NCI-H1048 (cell line): ENCODE measurements around the gene CHST11.

Source experiments
- DNase-seq: peaks from one replicate; lab custom pipeline; 2025; lab: John Stamatoyannopoulos, UW

CHST11 gene

DNA sequence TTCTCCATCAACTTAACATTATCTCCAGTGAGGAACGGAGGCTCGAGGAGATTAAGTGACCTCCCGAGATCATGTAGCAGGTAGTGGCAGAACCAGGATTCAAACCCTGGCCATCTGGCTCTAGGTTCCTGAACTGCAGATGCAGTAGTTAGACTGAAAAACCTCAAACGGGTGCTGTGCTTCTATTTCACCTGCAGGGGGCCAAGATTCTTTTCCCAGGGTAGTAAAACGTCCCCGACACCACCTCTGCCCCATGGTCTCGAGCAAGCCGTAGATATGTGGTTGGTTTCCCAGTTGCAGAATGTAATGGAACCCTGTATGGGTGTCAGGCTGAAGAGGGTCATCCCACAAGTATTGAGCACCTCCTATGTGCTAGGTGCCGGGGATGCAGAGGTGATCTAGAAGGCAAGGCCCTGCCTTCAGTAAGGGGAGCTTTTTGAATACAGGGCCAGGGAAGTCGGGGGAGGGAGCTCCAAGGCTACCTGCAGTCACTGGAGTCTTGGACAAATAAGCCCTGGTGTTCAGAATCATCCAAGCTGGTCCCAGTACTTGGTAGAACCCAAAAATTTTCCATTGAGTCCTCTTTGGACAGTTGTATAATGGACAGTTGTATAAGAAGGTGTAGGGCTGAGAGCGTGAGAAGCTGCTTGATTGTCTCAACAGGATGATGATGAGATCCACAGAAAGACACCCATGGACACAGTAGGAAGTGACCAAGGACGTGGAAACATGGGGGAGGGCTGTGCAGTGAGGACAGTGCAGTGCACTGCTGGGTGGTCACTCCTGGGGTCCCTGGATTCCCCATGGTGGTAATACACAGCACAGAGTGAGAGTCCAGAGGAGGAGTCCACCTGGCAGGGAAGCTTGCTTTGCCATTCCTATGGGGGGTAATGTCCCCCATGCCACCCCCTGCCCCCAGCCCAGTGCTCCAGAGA lies 197.2 kb downstream of the CHST11 start:
- no peak for DNase-seq

DNA sequence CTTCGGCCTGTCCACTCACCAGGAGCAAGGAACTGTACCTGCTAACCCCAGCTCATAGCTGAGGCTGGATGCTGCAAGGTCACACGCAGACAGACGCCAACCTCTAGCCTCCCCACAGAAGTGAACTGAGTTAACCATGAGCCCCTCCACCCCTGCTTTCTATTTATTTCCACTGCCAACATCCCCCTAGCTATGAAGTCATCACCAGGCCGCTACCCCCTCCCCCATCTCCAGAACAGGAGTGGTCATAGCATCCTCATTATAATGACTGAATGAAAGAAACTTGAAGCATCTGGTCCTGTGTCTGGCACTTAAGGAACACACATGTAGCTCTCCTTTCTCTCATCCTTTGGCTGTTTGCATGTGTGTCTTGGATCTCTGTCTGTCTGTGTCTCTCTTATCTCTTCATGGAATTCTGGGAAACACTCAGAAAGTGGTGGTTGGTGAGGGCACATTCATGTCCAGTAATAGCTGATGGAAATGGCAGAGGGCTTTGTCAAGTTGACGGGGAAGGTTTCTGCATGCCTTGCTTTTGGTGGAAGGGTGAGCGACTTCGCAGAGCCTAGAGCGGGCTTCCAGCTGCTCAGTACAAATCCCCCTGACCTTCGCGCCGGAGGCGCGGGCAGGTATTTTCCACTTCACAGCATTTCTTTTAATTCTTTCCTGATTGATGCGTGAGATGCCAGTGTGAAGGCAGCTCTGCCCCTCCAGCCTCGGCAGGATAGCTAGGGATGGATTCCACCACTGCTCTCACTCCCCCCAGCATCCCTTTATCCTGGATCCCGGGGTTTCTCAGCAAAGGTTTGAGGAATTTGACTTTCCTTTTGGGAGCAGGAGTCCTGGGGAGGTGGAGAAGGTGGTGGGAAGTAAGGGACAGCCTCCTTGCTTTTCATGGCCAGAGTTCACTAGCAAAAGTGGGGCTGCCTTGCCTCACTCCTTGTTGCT lies 198.2 kb downstream of the CHST11 start:
- no peak for DNase-seq

DNA sequence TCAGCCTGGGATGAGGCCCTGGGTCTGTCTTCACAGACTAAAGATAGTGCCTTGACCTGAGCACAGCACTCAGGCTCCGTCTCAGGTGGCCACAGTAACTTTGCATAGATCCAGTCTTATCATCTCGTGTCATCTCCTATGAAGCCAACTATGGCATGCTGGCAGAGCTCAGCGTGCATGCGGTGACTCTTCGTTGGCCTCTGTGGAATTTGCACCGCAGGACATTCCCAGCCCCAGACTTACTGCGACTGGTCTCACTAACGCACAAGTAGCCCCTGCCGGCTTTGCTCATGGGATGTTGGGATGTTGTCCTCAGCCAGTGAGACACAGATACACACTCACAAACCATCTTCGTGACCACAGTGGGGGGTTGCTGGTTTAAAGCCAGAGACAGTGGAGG lies 199.6 kb downstream of the CHST11 start:
- DNase-seq = no peak

DNA sequence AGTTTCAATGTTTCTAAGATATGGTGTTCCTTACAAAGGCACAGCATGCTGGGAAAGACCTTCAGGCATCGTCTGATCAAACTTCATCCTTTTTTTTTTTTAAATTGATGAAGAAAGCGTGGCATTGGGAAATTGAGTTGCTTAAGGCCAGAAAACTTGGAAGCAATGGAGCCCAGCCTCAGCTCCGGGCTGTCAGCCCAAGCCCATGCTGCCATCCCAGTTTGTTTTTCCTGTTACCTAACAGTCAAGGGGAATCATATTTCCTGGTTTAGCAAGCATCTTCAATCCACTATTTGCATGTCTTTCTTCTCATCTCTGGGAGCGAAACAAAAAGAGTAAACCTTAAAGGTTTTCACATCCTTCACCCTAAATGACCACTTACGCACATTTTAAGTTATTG lies 200.2 kb downstream of the CHST11 start:
- no peak for DNase-seq

DNA sequence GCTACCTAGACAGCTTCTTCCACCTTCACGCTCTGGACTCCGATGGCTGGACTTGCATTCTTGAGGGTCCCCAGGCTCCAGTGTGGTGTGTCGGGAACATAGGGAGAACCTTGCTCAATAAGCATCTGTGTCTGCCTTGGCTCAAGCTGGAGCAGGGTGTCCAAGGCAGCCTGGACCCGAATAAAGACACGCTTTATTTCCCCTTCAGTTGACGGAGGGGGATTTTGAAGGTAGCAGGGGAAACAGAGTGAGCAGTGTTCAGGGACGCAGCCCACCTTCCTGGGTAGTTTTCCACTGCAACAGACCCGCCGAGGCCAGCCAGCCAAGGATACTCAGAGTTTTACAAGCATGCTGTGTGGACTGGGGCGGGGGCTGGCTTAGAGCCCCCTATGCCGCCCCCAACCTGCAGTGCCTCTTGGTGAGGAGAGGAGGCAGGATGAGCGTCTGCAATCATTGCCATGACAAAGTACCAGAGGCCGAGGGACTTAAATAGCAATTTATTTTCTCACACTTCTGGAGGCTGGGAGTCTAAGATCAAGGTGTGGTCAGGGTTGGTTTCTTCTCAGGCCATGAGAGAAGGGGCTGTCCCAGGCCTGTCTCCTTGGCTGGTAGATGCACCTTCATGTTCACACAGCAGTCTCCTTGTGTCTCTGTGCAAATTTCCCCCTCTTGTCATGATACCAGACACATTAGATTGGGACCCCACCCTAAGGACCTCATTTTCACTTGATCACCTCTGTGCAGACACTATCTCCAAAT lies 201.2 kb downstream of the CHST11 start:
- no peak for DNase-seq

DNA sequence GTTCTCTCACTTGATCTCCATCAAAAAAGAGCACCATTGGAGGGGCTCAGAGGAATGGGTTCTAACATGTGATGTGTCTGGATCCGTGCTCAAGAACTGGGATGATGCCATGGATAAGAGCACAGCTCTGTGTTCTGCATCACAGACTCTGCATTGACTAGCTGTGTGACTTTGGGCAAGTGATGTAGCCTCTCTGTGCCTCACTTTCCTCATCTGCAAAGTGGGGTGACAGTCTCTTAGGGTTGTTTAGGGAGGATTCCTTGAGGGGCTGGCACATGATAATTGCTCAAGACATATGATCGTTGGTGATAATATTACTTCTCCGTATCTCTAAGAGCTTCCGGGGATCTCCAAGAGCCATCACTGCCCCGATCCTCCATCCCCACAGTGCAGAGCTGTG lies 202.3 kb downstream of the CHST11 start:
- no peak for DNase-seq

DNA sequence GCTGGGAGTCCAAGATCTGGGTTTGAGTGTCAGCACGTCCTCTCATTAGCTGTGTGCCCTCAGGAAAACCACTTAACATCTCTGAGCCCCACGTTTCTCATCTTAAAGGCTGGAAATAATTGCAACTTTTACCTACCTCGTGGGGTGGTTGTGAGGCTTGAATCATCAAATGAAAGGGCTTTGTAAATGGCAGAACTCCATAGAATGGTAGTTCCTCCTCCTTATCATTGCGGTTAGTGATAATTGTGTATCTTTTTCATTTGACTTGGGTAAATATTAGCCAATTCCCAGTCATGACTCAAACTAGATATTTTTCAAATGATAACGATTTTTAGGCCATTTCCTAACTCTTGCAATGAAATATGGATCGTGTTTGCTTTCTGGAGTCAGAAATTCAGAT lies 205.5 kb downstream of the CHST11 start:
- no peak for DNase-seq

DNA sequence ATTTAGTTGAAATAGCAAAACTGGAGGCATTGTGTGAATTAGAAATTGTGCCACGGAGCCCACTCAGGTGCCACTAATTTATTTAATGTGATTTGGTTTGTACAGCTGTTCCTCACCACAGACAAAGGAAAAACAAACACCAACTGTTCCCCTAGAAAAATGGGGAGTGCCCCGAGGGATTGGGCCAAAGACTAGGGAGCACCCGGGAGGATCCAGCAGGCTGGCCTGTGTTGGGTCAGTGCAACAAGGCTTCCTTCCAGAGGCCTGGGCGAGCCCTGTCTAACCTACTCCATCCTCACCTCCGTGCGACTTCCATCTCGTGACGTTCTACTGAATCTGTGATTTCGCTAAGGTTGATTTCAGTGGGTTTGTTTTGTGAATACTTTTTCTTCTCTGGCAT lies 206.2 kb downstream of the CHST11 start:
- DNase-seq = no peak

DNA sequence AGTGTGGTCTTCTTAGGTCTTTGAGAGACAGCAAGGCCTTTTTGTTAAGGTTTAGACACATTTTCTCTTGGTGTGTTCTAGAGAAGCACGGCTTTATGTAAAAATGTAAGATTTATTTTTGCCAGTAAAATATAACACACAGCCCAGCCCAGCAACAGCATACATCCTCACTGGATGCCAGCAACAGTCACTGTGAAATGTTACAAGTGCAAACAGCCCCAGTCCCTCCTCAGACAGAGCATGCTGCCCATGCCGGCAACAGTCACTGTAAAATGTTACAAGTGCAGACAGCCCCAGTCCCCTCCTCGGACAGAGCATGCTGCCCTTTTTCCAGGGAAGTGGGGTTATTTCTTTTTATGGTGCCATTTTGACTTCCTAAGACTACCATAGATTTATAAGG lies 207.6 kb downstream of the CHST11 start:
- no peak for DNase-seq

DNA sequence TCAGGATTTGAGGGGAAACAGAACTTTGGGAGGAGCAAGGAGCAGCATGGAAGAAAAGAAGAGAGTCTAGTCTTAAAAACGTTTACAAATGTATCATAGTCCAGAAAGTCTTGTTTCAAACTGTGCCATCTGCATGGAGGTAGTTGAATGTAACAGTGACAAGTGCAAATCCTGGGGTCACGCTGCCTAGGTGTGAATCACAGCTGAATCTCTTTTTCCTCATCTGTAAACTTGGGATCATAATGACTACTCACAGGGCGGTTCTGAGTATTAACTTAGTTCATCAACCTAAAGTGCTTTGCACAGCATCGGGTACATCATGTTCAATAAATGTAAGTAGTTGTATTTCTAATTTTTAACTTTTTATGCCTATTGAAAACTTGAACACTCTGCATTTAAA lies 208.5 kb downstream of the CHST11 start:
- DNase-seq = no peak

DNA sequence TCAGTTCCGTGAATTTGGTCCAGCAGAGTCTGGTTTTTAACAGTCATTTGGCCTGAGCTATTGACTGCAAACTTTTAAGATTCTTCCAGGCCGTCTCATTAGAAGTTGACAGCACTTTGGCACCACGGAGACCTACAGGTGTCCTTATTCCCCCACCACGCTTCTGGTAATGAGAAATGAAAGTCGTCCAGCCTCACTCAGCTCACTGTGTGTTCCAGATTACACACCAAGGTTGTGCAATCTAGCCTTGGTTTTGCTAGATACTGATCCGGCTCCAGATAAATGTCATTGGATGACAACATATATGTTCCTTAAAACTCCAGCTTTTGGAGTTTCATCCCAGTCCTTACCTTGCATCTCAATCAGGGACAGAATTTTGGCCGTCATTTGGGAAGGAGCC lies 210.4 kb downstream of the CHST11 start:
- DNase-seq = no peak

DNA sequence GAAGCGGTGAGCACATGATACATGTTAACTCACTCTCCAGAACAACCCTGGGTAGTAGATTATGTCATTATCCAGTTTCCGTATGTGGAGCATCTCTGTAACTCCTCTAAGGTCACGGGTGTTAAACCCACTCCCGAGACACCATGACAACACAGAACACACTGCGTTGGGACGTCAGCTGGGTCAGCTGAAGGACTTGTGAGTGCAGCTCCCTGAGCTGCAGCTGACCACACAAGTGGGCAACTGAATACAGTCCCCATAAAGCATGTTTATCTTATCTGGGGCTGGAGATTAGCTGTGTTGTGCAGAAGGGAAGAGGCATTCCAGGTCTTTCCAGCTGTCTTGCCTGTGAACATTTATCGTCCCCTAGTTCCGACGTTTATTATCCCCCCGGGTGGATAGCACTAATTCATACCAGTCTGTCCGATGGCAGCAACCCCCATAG lies 211.5 kb downstream of the CHST11 start:
- no peak for DNase-seq

DNA sequence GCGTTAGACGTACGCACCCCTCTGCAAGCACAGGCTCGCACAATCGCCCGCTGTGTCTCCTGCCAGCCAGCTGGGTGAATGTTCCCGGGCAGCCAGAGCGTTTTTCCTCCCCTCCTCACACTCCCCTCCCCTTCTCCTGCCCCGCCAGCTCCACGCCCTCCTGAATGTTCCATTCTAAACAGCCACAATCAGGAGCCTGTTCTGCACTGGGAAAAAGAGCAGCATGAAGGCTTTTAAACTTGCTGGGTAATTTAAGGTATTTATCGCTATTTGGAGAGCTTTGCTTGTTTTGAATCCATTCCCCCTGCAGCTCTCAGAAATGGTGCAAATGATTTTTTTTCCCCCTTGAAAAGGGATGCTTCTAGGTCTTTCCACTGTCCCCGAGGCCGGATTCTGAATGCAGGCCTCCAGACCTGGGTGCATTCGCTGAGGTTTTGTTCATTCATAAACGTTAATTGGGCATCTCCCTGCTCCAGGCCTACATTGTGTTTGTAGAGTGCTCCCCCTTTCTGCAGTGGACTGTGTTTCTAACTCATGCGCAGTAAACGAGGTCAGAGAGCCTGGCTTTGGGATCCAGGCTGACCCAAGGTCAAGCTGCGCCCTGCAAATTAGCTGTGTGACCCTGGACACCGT lies 212.5 kb downstream of the CHST11 start:
- DNase-seq = no peak

DNA sequence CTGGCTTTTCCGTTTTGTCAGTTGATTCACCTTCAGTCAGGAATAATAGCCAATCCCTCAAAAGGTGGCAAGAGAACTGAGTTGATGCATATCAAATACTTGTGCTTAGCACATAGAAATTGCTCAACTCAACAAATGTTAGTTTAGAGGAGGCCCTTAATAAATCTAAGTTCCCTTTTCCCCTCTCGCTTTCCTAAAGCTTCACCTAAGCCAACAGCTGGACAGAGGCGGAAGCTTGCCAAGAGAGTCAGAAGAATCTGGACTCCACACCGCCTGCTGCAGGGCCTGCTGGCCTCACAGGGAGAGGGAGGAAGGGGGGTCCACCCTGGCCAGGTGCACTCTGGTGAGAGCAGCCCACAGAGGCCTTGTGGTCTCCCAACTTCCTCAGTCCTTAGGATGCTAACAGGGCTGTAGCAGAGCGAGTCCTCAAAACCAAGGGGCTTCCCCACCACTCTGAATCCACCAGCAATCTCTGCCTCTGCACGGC lies 213.1 kb downstream of the CHST11 start:
- DNase-seq = no peak

DNA sequence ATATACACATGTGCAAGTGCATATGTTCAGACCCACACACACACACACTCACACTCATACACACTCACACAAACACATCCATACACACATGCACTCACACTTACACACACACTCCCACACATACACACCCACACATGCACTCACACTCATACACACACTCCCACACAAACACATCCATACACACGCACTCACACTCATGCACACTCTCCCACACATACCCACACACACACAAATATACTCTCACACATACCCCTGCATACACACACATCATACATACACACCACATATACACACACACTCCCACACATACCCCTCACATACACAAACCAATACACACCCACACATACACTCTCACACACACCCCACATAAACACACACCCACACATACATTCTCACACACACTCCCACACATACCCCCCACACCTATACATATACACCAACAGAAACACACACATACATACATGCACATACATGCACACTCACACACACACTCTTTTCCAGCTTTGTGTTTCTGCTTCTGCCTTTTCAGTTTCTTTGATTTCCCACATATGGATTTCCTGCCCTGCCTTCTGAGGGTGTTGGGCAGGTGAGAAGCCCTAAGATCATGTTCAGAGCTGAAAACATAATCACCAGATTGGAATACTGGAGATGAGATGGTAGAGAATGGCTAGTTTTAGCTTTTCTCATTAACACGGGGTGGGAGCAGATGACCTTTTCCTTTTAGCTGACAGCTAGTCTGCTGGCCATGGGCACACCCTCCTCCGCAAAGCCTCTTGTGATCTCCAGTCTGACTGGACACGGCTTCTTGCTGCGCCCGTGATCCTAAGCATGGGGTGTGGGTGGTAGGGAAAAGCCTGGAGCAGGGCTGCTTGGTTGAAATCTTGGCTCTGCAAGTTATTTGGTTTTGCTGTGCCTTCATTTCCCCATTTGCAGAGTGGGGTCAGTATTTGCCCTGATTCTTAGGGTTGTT lies 214.0 kb downstream of the CHST11 start:
- no peak for DNase-seq

DNA sequence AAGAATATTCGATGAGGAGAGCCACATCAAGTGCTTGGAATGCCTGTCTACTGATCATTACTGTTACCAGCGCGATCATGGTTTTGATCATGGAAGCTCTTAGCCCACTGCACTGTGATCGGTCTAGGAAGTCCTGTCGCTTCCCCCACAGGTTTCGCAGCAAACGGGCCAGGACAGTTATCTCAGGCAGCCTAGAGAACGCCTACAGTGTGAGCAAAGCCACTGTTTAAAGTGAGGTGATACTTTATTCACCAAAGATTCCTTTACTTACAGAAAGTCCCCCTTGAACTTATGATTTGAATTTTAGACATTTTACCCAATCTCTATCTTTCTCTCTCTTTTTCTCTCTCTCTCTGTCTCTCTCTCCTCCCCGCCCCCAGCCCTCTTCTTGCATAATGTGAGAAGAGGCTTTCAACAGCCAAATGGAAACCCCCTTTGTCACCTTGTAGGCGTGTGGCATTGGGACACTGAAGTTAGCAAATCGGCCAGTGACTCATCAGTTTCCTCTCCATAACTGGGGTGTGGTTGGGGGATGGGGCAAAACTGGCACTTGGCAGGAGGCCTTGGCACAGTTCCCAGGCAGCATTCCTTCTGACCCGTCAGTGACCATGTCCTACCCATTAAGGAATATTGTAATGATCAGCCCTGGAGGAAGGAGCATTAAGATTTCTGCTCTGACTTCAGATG lies 214.8 kb downstream of the CHST11 start:
- DNase-seq = no peak

DNA sequence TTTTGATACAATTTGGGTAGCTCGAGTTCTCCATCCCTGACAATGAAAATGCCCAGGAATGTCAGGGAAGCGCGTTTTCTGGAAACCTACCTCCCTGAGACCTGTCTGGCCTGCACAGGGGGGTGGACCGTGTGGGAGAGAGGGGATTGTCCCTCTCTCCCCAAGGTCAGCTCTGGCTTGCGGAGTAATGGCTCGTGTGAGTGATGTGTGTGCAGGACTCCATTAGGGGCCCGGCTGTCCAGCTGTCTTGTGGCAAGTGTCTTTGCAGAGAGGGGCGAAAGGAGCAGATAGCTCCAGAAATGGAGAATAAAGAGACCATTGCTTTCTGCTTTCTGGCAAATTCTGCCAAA lies 215.3 kb downstream of the CHST11 start:
- DNase-seq = no peak

DNA sequence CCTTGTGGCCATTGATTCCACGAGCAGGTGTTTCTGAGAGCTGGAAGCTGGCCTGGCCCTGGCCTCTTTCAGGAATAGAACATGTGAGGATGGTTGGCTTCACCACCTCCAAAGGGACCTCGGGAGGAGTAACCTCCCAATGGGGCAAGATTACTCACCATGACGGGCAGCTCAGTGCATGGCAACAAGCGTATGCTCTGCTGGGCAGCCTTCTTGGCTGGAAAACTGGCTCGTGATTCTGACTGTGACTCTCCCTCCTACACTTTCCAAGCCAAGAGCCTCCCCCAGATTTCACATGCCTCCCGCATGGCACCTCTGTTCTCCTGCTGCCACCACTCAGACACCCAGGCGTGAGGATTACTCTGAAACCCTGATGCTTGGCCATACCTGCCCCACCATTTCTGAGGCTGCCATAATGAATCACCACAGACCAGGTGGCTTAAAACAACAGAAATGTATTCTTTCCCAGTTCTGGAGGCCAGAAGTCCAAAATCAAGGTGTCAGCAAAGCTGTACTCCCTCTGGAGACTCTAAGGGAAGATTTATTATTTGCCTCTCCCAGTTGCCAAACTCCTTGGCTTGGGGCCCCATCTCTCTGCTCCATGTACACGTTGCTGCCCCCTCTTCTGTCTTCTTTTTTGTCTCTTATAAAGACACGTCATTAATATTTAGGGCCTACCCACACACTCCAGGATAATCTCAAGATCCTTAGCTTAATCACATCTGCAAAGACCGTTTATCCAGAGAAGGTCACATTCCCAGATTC lies 215.9 kb downstream of the CHST11 start:
- no peak for DNase-seq

DNA sequence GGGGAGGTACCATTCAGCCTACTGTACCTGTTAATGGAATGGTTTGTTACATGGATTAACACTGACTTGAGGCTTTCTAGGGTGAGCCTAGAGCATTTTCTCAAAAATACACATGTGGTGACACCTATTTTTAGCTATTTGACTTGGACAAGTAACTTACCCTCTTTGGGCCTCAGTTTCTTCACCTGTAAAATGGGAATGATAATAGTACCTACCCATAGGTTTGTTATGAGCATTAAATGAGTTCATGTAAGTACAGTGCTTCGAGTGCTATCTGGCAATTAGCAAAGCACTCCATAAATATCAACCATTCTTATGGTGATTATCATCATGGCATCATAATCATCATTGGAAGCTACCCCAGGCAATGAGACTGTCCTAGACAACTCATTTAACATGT lies 216.5 kb downstream of the CHST11 start:
- no peak for DNase-seq
